Progenitor cell of endocrine pancreas (in vitro differentiated cells): ENCODE data around the gene DAPK1. TPM values are rescaled to one million over a fixed set of nuclear protein-coding genes. Genes with fewer than 3 reads are reported as not detected.
"Not testable (repeated sequence)": the region's sequence is repeated elsewhere in the genome, so short reads cannot be mapped to it uniquely, and the experiment has no call there.

Source experiments
- DNase-seq: peaks from one replicate; pipeline ENCODE4 v3.0.0; 2021; ENCODE audit warnings: low spot score; ENCODE audit not compliant: unreplicated experiment
- H3K27ac Mint-ChIP-seq: 2 replicates; pipeline ENCODE4 v1.8.0; 2021; ENCODE audit warnings: mild to moderate bottlenecking, moderate library complexity, mixed read lengths
- H3K27me3 Mint-ChIP-seq: 2 replicates; pipeline ENCODE4 v1.8.0; 2021; ENCODE audit warnings: mixed read lengths
- H3K36me3 Mint-ChIP-seq: 2 replicates; pipeline ENCODE4 v1.8.0; 2022; ENCODE audit warnings: mixed read lengths; ENCODE audit not compliant: insufficient read depth
- H3K4me1 Mint-ChIP-seq: 2 replicates; pipeline ENCODE4 v1.8.0; 2021; ENCODE audit warnings: low read depth, mixed read lengths
- H3K4me3 Mint-ChIP-seq: 2 replicates; pipeline ENCODE4 v1.8.0; 2021; ENCODE audit warnings: low read depth, mild to moderate bottlenecking, moderate library complexity, mixed read lengths
- H3K9me3 Mint-ChIP-seq: 2 replicates; pipeline ENCODE4 v1.8.0; 2021; ENCODE audit warnings: low read depth, mixed read lengths
- CTCF ChIP-seq: fragments of 200-600 bp; sonication (generic); IDR thresholded peaks from one replicate; pipeline ENCODE4 v1.5.0; 2021; ENCODE audit warnings: antibody characterized with exemption, mild to moderate bottlenecking; ENCODE audit not compliant: unreplicated experiment
- total RNA-seq: library from RNA; stranded (reverse); gene quantifications from 2 replicates; pipeline ENCODE4 v1.2.1, GENCODE V29; 2021

DAPK1 gene
- total RNA-seq, 1 donor from 2014 or later = 202 TPM

DNA sequence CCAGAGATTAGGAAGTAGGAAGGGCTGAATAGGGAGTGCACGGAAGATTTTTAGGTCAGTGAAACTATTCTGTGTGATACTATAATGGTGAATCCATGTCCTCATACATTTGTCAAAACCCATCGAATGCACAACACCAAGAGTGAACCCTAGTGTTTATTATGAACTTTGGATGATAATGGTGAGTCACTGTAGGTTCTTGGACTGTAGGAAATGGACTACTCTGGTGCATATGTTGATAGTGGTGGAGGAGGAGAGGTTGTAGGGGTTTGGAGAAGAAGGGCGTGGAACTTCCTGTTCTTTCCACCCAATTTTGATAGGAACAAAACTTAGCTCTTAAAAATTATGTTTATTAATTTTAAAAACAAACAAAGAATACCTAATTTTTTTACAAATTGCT is 242.5 kb downstream of the DAPK1 start:
- peaks cover 10% of the 10 kb centered on the region for H3K9me3 Mint-ChIP-seq
- no peak overlapping the region for H3K4me3 Mint-ChIP-seq
- H3K4me1 Mint-ChIP-seq = no peaks in the 10 kb centered on the region
- H3K36me3 Mint-ChIP-seq = peaks cover 1% of the 10 kb centered on the region
- peaks cover 3% of the 10 kb centered on the region for H3K27me3 Mint-ChIP-seq
- no peak for TF ChIP-seq CTCF
- no peak overlapping the region for H3K27ac Mint-ChIP-seq
- DNase-seq = no peak

DNA sequence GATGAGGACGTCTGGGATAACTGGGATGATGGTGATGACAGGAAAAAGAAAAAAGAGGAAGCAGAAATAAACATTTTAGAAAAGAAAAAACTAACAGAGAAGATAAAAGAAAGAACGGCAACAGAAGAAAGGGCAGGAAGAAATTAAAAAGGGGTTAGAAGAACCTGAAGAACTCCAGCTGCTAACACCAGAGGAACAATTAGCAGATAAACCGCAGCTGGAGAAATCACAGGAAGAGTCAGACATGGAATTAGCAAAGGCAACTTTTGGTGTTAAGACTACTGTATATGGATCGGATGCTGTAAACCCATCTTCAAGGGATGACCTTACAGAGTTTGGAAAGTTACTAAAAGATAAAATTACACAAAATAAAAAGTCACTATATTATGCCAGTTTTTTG is 243.7 kb downstream of the DAPK1 start:
- Mint-ChIP-seq H3K36me3 (peaks cover 1% of the 10 kb centered on the region), H3K4me1 (no peaks in the 10 kb centered on the region), H3K4me3 (no peak overlapping the region), H3K27ac (no peak overlapping the region), H3K27me3 (peaks cover 3% of the 10 kb centered on the region), H3K9me3 (peaks cover 10% of the 10 kb centered on the region)
- no peak for DNase-seq
- TF ChIP-seq CTCF = no peak

DNA sequence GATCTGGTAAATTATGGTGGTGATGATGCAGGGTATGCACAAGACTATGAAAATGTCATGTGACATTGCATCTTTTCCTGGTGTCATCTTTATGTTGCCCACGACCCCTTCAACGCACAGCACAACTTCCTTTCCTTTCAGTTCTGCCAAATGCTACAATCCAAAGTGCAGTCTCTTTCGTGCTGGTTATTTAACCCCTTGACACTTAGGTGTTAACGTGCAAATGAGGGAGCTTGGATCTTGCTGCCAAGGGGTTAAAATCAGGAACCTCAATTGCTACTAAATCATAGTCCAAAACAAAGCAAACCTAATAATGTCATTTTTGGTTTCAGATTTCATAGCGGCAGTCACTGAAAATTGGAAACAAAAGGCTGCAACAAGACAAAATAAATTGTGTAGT is 244.2 kb downstream of the DAPK1 start:
- Mint-ChIP-seq H3K27me3 (peaks cover 3% of the 10 kb centered on the region), H3K36me3 (peaks cover 1% of the 10 kb centered on the region), H3K4me1 (no peaks in the 10 kb centered on the region), H3K9me3 (peaks cover 10% of the 10 kb centered on the region), H3K4me3 (no peak overlapping the region), H3K27ac (no peak overlapping the region)
- no peak for TF ChIP-seq CTCF
- DNase-seq = no peak

GRCh38 chr9:87742813-87743428 is 245.3 kb downstream of the DAPK1 start:
- no peak overlapping the region for H3K4me3 Mint-ChIP-seq
- H3K36me3 Mint-ChIP-seq = peaks cover 1% of the 10 kb centered on the region
- no peaks in the 10 kb centered on the region for H3K4me1 Mint-ChIP-seq
- peaks cover 10% of the 10 kb centered on the region for H3K9me3 Mint-ChIP-seq
- H3K27ac Mint-ChIP-seq = no peak overlapping the region
- DNase-seq = no peak
- peaks cover 3% of the 10 kb centered on the region for H3K27me3 Mint-ChIP-seq
- TF ChIP-seq CTCF = no peak

DNA sequence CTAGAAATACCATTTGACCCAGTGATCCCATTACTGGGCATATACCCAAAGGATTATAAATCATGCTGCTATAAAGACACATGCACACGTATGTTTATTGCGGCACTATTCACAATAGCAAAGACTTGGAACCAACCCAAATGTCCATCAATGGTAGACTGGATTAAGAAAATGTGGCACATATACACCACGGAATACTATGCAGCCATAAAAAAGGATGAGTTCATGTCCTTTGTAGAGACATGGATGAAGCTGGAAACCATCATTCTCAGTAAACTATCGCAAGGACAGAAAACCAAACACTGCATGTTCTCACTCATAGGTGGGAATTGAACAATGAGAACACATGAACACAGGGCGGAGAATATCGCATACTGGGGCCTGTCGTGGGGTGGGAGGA is 246.6 kb downstream of the DAPK1 start:
- H3K27ac Mint-ChIP-seq, H3K4me1 Mint-ChIP-seq, H3K9me3 Mint-ChIP-seq, DNase-seq, H3K27me3 Mint-ChIP-seq, H3K4me3 Mint-ChIP-seq, H3K36me3 Mint-ChIP-seq: not testable (repeated sequence)

DNA sequence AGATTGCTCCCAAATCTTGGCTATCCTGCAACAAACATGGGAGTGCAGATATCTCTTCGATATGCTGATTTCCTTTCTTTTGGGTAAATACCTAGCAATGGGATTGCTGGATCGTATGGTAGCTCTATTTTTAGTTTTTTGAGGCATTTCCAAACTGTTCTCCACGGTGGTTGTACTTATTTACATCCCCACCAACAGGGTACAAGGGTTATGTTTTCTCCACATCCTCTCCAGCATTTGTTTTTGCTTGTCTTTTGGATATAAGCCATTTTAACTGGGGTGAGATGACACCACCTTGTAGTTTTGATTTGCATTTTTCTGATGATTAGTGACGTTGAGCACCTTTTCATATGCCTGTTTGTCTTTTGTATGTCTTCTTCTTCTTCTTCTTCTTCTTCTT is 248.5 kb downstream of the DAPK1 start:
- H3K27me3 Mint-ChIP-seq = peaks cover 2% of the 10 kb centered on the region
- H3K27ac Mint-ChIP-seq = no peak overlapping the region
- no peak for TF ChIP-seq CTCF
- H3K9me3 Mint-ChIP-seq = peaks cover 10% of the 10 kb centered on the region
- H3K36me3 Mint-ChIP-seq = peaks cover 1% of the 10 kb centered on the region
- DNase-seq = no peak
- no peak overlapping the region for H3K4me3 Mint-ChIP-seq
- H3K4me1 Mint-ChIP-seq = no peaks in the 10 kb centered on the region
